AG10803 (cell line): ENCODE data around the gene SBF1.
"Not testable (repeated sequence)": the region's sequence is repeated elsewhere in the genome, so short reads cannot be mapped to it uniquely, and the experiment has no call there.

Experiments
- DNase-seq: peaks from one replicate; pipeline ENCODE4 v3.0.0; 2010; ENCODE audit warnings: low read depth
- H3K4me3 ChIP-seq: 2 replicates; pipeline ENCODE4 v1.5.1; 2011; ENCODE audit warnings: mild to moderate bottlenecking, low read length, control low read depth
- CTCF ChIP-seq: conservative IDR thresholded peaks from 2 replicates; pipeline ENCODE4 v1.5.1; 2011; ENCODE audit warnings: mild to moderate bottlenecking, low read length, control low read depth, inconsistent platforms

The SBF1 gene

GRCh38 chr22:50520826-50521453, 46.1 kb upstream of the SBF1 start:
- no peak for DNase-seq
- no peak for TF ChIP-seq CTCF
- H3K4me3 ChIP-seq: no peak overlapping the region

- not testable (repeated sequence) for DNase-seq, H3K4me3 ChIP-seq
Observed at GRCh38 chr22:50520184-50520583, 45.3 kb upstream of the SBF1 start.

GRCh38 chr22:50519151-50519550, 44.3 kb upstream of the SBF1 start:
- DNase-seq: no peak
- TF ChIP-seq CTCF: no peak
- H3K4me3 ChIP-seq: no peak overlapping the region

- H3K4me3 ChIP-seq: no peak overlapping the region
- TF ChIP-seq CTCF: no peak
- no peak for DNase-seq
Observed at GRCh38 chr22:50518606-50519005, 43.8 kb upstream of the SBF1 start.

GRCh38 chr22:50517495-50518260, 42.8 kb upstream of the SBF1 start:
- DNase-seq: no peak
- no peak for TF ChIP-seq CTCF
- no peak overlapping the region for H3K4me3 ChIP-seq

GRCh38 chr22:50516891-50517290, 42.1 kb upstream of the SBF1 start:
- no peak overlapping the region for H3K4me3 ChIP-seq
- DNase-seq: no peak
- TF ChIP-seq CTCF: no peak

GRCh38 chr22:50516068-50516467, 41.2 kb upstream of the SBF1 start:
- no peak overlapping the region for H3K4me3 ChIP-seq
- no peak for TF ChIP-seq CTCF
- no peak for DNase-seq
